H1 (cell line): ENCODE results near the gene PSKH1.

Experiments
- CEBPB ChIP-seq: IDR thresholded peaks from 2 replicates; pipeline ENCODE4 v1.6.1; 2012; ENCODE audit warnings: low read depth, low read length
- EP300 ChIP-seq, 2 experiments: IDR thresholded peaks; 1 replicate in 1 of 2; 2 replicates in 1 of 2; pipeline ENCODE4 v1.6.1; 2011 to 2012; ENCODE audit warnings: low read depth in 2 of 2, low read length in 2 of 2, mild to moderate bottlenecking in 2 of 2, borderline replicate concordance in 1 of 2, inconsistent platforms in 1 of 2, moderate library complexity in 1 of 2
- EZH2 ChIP-seq: fragments of 200-600 bp; sonication (generic); IDR thresholded peaks from 2 replicates; pipeline ENCODE4 v1.7.1; 2012; ENCODE audit warnings: low read depth, mild to moderate bottlenecking, moderate library complexity, low read length, inconsistent platforms; ENCODE audit not compliant: severe bottlenecking
- HDAC2 ChIP-seq, 2 experiments: fragments of 300-600 bp in 1 of 2; sonication (generic) in 1 of 2; IDR thresholded peaks; 2 replicates each; pipeline ENCODE4 v1.6.1; 2011 to 2012; ENCODE audit warnings: low read depth in 2 of 2, low read length in 2 of 2, mild to moderate bottlenecking in 2 of 2, moderate library complexity in 2 of 2, borderline replicate concordance in 1 of 2, inconsistent platforms in 1 of 2
- JUN ChIP-seq: IDR thresholded peaks from 2 replicates; pipeline ENCODE4 v1.6.1; 2011; ENCODE audit warnings: low read depth, mild to moderate bottlenecking, improper control_type of control experiment, low read length
- TAF1 ChIP-seq: IDR thresholded peaks from 2 replicates; pipeline ENCODE4 v1.6.1; 2011; ENCODE audit warnings: mild to moderate bottlenecking, low read depth, low read length
- TF ChIP-seq, protein P1 (sequence below), 3 experiments: IDR thresholded peaks; 1 replicate in 2 of 3; 2 replicates in 1 of 3; pipeline versions ENCODE4 v1.5.1 to v1.6.1; 2011; ENCODE audit warnings: low read length in 3 of 3, mild to moderate bottlenecking in 3 of 3, inconsistent platforms in 2 of 3, low read depth in 1 of 3, moderate library complexity in 1 of 3; ENCODE audit not compliant: insufficient read depth in 1 of 3; ENCODE audit errors: control extremely low read depth in 1 of 3

GRCh38 chr16:67940446-67941089, 47.5 kb downstream of the PSKH1 start:
- TF ChIP-seq, protein P1, sequence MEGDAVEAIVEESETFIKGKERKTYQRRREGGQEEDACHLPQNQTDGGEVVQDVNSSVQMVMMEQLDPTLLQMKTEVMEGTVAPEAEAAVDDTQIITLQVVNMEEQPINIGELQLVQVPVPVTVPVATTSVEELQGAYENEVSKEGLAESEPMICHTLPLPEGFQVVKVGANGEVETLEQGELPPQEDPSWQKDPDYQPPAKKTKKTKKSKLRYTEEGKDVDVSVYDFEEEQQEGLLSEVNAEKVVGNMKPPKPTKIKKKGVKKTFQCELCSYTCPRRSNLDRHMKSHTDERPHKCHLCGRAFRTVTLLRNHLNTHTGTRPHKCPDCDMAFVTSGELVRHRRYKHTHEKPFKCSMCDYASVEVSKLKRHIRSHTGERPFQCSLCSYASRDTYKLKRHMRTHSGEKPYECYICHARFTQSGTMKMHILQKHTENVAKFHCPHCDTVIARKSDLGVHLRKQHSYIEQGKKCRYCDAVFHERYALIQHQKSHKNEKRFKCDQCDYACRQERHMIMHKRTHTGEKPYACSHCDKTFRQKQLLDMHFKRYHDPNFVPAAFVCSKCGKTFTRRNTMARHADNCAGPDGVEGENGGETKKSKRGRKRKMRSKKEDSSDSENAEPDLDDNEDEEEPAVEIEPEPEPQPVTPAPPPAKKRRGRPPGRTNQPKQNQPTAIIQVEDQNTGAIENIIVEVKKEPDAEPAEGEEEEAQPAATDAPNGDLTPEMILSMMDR (IDR thresholded peaks at IDR 0.05; ENCODE audit: control extremely low read depth in 1 of 3, insufficient read depth in 1 of 3, low read depth in 1 of 3, low read length in 3 of 3): no peak
- TF ChIP-seq TAF1 (no peak), EP300 (IDR thresholded peaks at IDR 0.05; ENCODE audit: borderline replicate concordance in 1 of 2, low read depth in 2 of 2, low read length in 2 of 2) (no peak), JUN (no peak), EZH2 (no peak), HDAC2 (IDR thresholded peaks at IDR 0.05; ENCODE audit: borderline replicate concordance in 1 of 2, low read depth in 2 of 2, low read length in 2 of 2) (no peak), CEBPB (no peak)
